ENCODE results near the gene SUMO3.
A peak's percentile ranks its signal among the peaks of the same experiment; 100 is the strongest.

Gene SUMO3

GRCh38 chr21:44845418-44846223 lies 27.8 kb upstream of the SUMO3 start:
- TF ChIP-seq CTCF (IDR thresholded peaks at IDR 0.05; ENCODE audit: low read depth, low read length): peak; percentile 58; the same call in 1 of the 2 replicates
- peak; percentile 80 for DNase-seq
- H3K9me3 ChIP-seq (ENCODE audit: severe bottlenecking): no peaks in the 10 kb centered on the region
- peak overlapping the region; percentile 32 for H3K4me3 ChIP-seq (ENCODE audit: low read depth, low read length)
- no peak overlapping the region for H3K27ac ChIP-seq
- peaks cover 21% of the 10 kb centered on the region for H3K36me3 ChIP-seq
- H3K27me3 ChIP-seq (ENCODE audit: insufficient read depth, low read depth, severe bottlenecking): no peaks in the 10 kb centered on the region

DNA sequence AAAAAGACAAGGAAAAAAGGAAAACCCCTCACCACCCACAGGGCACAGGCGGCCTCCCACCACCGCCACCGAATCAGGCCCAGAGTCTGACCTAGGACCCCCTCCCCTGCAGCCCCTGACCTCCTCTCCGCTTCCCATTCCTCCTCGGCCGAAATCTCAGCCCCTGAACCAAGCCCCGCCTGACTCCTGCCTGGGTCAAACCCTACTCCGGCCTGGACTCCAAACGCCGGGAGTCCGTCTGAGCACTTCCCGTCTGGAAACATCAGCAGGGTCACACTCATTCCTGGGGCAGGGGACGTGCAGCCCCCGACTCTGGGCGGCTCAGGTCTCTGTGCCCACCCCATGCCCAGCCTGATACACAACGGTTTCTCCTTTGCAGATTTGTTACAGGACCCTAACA lies 26.4 kb upstream of the SUMO3 start:
- H3K36me3 ChIP-seq: peaks cover 7% of the 10 kb centered on the region
- no peak for DNase-seq
- no peaks in the 10 kb centered on the region for H3K27me3 ChIP-seq (ENCODE audit: insufficient read depth, low read depth, severe bottlenecking)
- H3K9me3 ChIP-seq (ENCODE audit: severe bottlenecking): no peaks in the 10 kb centered on the region
- no peak overlapping the region for H3K27ac ChIP-seq
- no peak for TF ChIP-seq CTCF (IDR thresholded peaks at IDR 0.05; ENCODE audit: low read depth, low read length)
- no peak overlapping the region for H3K4me3 ChIP-seq (ENCODE audit: low read depth, low read length)

DNA sequence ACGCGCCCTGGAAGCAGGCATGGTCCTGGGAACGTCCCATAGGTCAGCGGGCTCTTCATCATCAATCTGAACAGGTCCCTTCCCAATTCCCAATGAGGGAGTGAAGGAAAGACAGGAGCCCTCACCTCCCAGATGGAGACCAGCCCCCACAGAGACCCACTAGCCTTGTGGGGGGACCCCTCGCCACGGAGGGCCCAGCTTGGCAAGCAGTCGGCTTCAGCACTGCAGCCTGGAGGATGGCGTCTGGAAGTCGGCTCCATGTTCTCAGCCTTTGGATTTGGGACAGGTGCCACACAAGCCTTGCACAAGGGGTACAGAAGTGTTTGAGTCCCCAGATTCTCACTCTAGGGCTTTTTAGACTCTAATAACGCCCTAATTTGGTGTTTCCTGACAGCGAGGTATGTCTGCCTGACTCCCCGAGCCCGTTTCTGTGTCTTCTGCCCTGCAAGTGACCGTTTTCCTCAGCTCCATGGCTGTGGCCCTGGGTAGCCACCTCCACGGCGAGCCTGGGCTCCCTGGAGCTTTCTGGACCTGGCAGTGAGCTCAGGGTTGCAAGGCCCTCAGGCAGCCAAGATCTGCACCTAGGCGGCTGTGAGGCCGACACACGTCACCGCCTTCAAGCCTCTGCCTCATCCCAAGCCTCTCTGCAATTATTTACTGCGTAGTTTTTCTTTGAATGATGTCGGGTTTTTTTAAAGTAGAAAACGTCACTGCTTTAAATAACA lies 25.0 kb upstream of the SUMO3 start:
- TF ChIP-seq CTCF (IDR thresholded peaks at IDR 0.05; ENCODE audit: low read depth, low read length): no peak
- Histone ChIP-seq H3K27ac (no peak overlapping the region), H3K36me3 (no peaks in the 10 kb centered on the region), H3K27me3 (ENCODE audit: insufficient read depth, low read depth, severe bottlenecking) (no peaks in the 10 kb centered on the region), H3K9me3 (ENCODE audit: severe bottlenecking) (no peaks in the 10 kb centered on the region), H3K4me3 (ENCODE audit: low read depth, low read length) (no peak overlapping the region)
- no peak for DNase-seq

DNA sequence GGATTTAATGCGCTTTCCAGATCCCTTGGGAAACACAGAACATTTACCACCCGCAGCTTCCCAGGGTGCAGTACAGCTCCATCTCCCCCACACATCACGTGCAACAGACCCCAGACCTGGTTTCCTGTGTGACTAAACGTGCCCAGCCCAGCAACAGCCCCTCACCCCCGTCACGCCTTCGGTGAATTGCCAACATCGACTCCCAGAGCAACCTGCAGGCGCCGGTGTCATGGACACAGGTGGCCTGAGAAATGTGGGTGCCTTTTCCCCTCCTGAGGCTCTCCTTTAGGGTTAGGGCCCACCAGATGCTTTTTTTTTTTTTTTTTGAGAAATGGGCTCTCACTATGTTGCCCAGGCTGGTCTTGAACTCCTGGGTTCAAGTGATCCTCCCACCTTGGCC lies 24.2 kb upstream of the SUMO3 start:
- TF ChIP-seq CTCF (IDR thresholded peaks at IDR 0.05; ENCODE audit: low read depth, low read length): no peak
- no peaks in the 10 kb centered on the region for H3K9me3 ChIP-seq (ENCODE audit: severe bottlenecking)
- no peaks in the 10 kb centered on the region for H3K27me3 ChIP-seq (ENCODE audit: insufficient read depth, low read depth, severe bottlenecking)
- no peak overlapping the region for H3K4me3 ChIP-seq (ENCODE audit: low read depth, low read length)
- H3K27ac ChIP-seq: no peak overlapping the region
- no peaks in the 10 kb centered on the region for H3K36me3 ChIP-seq
- no peak for DNase-seq

- TF ChIP-seq CTCF (IDR thresholded peaks at IDR 0.05; ENCODE audit: low read depth, low read length): no peak
- Histone ChIP-seq H3K4me3 (ENCODE audit: low read depth, low read length) (no peak overlapping the region), H3K36me3 (no peaks in the 10 kb centered on the region), H3K27me3 (ENCODE audit: insufficient read depth, low read depth, severe bottlenecking) (no peaks in the 10 kb centered on the region), H3K27ac (no peak overlapping the region), H3K9me3 (ENCODE audit: severe bottlenecking) (no peaks in the 10 kb centered on the region)
- DNase-seq: no peak
These were observed 22.9 kb upstream of the SUMO3 start for GRCh38 chr21:44840771-44841170.
